Neuronal stem cell (in vitro differentiated cells): ENCODE measurements around the gene TRIM67.
"Not testable (repeated sequence)": the region's sequence is repeated elsewhere in the genome, so short reads cannot be mapped to it uniquely, and the experiment has no call there.

Experiments used
- DNase-seq: peaks from one replicate; pipeline ENCODE4 v3.0.0-alpha.2; 2013; ENCODE audit warnings: low spot score
- H2AFZ ChIP-seq: one replicate; pipeline ENCODE4 v1.6.1; 2013; ENCODE audit warnings: mild to moderate bottlenecking, low read length, inconsistent platforms
- H2AK5ac ChIP-seq: 2 replicates; pipeline ENCODE4 v1.6.1; 2013; ENCODE audit warnings: low read depth, mild to moderate bottlenecking, inconsistent platforms, low read length, moderate library complexity, mixed read lengths
- H2BK120ac ChIP-seq: 2 replicates; pipeline ENCODE4 v1.6.1; 2013; ENCODE audit warnings: low read depth, mild to moderate bottlenecking, inconsistent platforms, low read length, moderate library complexity, mixed read lengths
- H2BK12ac ChIP-seq: one replicate; pipeline ENCODE4 v1.6.1; 2013; ENCODE audit warnings: low read length, inconsistent platforms
- H2BK15ac ChIP-seq: 2 replicates; pipeline ENCODE4 v1.6.1; 2013; ENCODE audit warnings: mild to moderate bottlenecking, low read length, inconsistent platforms, mixed read lengths
- H2BK5ac ChIP-seq: one replicate; pipeline ENCODE4 v1.6.1; 2013; ENCODE audit warnings: inconsistent platforms, mild to moderate bottlenecking, low read length, moderate library complexity
- H3K14ac ChIP-seq: one replicate; pipeline ENCODE4 v1.6.1; 2013; ENCODE audit warnings: low read length, inconsistent platforms
- H3K18ac ChIP-seq: 2 replicates; pipeline ENCODE4 v1.6.1; 2013; ENCODE audit warnings: low read length, inconsistent platforms
- H3K23ac ChIP-seq: 2 replicates; pipeline ENCODE4 v1.6.1; 2013; ENCODE audit warnings: low read depth, mild to moderate bottlenecking, mixed read lengths, low read length, inconsistent platforms; ENCODE audit not compliant: poor library complexity
- H3K27ac ChIP-seq: replicated peaks from 3 replicates; pipeline ENCODE4 v1.5.1; 2013; ENCODE audit warnings: low read length, inconsistent platforms
- H3K27me3 ChIP-seq, 3 experiments: 2 replicates each; pipeline ENCODE4 v1.6.1; 2013; ENCODE audit warnings: low read length in 3 of 3, mild to moderate bottlenecking in 2 of 3, inconsistent platforms in 1 of 3, low read depth in 1 of 3, mixed read lengths in 1 of 3, moderate library complexity in 1 of 3; ENCODE audit not compliant: control insufficient read depth in 3 of 3, insufficient read depth in 3 of 3
- H3K36me3 ChIP-seq, 2 donors: replicated peaks in 1 of 2; 2 replicates each; pipeline ENCODE4 v1.6.1; 2013; ENCODE audit warnings: low read length in 2 of 2; ENCODE audit not compliant: control insufficient read depth in 2 of 2, insufficient read depth in 2 of 2
- H3K4ac ChIP-seq: 2 replicates; pipeline ENCODE4 v1.6.1; 2013; ENCODE audit warnings: inconsistent platforms, mild to moderate bottlenecking, low read length, moderate library complexity
- H3K4me1 ChIP-seq, 2 donors: 1 replicate in 1 of 2; 2 replicates in 1 of 2; pipeline ENCODE4 v1.6.1; 2013; ENCODE audit warnings: low read length in 2 of 2, low read depth in 1 of 2; ENCODE audit not compliant: control insufficient read depth in 2 of 2, insufficient read depth in 1 of 2
- H3K4me2 ChIP-seq: one replicate; pipeline ENCODE4 v1.6.1; 2013; ENCODE audit warnings: mild to moderate bottlenecking, low read length, inconsistent platforms; ENCODE audit not compliant: insufficient read depth, poor library complexity, severe bottlenecking
- H3K4me3 ChIP-seq, 2 donors: 2 replicates each; pipeline ENCODE4 v1.5.1; 2013; ENCODE audit warnings: low read length in 2 of 2, mild to moderate bottlenecking in 2 of 2, inconsistent platforms in 1 of 2, moderate library complexity in 1 of 2
- H3K79me1 ChIP-seq: one replicate; pipeline ENCODE4 v1.6.1; 2013; ENCODE audit warnings: low read depth, mild to moderate bottlenecking, inconsistent platforms, low read length, moderate library complexity
- H3K9ac ChIP-seq: one replicate; pipeline ENCODE4 v1.6.1; 2013; ENCODE audit warnings: mild to moderate bottlenecking, low read depth, low read length, inconsistent platforms; ENCODE audit not compliant: poor library complexity
- H3K9me3 ChIP-seq, 2 donors: replicated peaks in 1 of 2; 2 replicates each; pipeline versions ENCODE3 to v1.6.1; 2013; ENCODE audit warnings: low read length in 2 of 2, mild to moderate bottlenecking in 2 of 2, inconsistent platforms in 1 of 2, low read depth in 1 of 2, mixed read lengths in 1 of 2, moderate library complexity in 1 of 2; ENCODE audit not compliant: control insufficient read depth in 2 of 2, insufficient read depth in 1 of 2
- H4K8ac ChIP-seq: one replicate; pipeline ENCODE4 v1.6.1; 2013; ENCODE audit warnings: low read depth, mild to moderate bottlenecking, inconsistent platforms, low read length, moderate library complexity
- H4K91ac ChIP-seq: one replicate; pipeline ENCODE4 v1.6.1; 2013; ENCODE audit warnings: low read length, low read depth, mild to moderate bottlenecking, inconsistent platforms; ENCODE audit not compliant: poor library complexity
- WGBS, 2 donors: extraction: QIAGEN DNeasy Blood & Tissue Kit; methylation state at CpG; one replicate each; pipeline ENCODE4 v1.1.7; 2013; ENCODE audit warnings: missing lambda C conversion rate in 2 of 2, mixed read lengths in 1 of 2; ENCODE audit not compliant: insufficient read length in 2 of 2, insufficient replicate concordance in 1 of 2; ENCODE audit errors: extremely low coverage in 2 of 2; 5-methylcytosine and 5-hydroxymethylcytosine counted together

Gene TRIM67

GRCh38 chr1:231122143-231122542 is 39.7 kb upstream of the TRIM67 start:
- Histone ChIP-seq H3K4me2 (no peak overlapping the region), H3K18ac (no peak overlapping the region), H3K23ac (no peak overlapping the region), H3K9ac (no peak overlapping the region), H3K14ac (no peak overlapping the region), H4K91ac (no peak overlapping the region), H2AK5ac (no peak overlapping the region), H3K9me3 (peaks cover 0 to 2% of the 10 kb centered on the region in 2 donors), H3K27me3 (peaks cover 0 to 6% (median 0%) of the 10 kb centered on the region in 3 experiments), H3K27ac (no peak overlapping the region), H2BK15ac (no peak overlapping the region), H2BK5ac (no peak overlapping the region), H3K4ac (no peak overlapping the region), H3K36me3 (no peaks in the 10 kb centered on the region), H3K79me1 (no peaks in the 10 kb centered on the region), H4K8ac (no peak overlapping the region), H2AFZ (no peak overlapping the region), H3K4me3 (no peak overlapping the region), H2BK120ac (no peak overlapping the region), H3K4me1 (peaks cover 0 to 6% of the 10 kb centered on the region in 2 donors), H2BK12ac (no peak overlapping the region)
- no CpG with 5 or more reads among the region's 2 CpGs for WGBS, 2 donors
- no peak for DNase-seq

DNA sequence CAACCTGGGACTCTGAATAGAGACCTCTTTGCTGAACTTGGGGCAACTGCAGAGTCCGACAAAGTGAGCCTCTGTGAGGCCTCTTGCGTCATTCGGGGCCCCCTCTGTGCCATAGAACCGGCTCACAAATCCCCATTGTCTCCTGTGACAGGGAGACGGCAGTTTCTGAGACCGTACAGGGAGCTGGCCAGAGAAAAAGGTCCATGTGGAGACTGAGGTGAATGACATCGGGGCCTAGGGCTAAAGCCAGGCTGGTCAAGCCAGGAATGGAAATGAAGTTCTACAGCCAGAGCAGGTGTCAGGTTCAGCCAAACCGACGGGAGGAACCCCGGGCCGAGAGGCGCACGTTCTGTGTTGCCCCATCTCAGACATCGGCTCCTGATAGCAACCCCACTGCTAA is 37.1 kb upstream of the TRIM67 start:
- no peak overlapping the region for H3K4me2 ChIP-seq
- no peak overlapping the region for H4K91ac ChIP-seq
- no peak overlapping the region for H2BK12ac ChIP-seq
- peak overlapping the region; percentile 28 for H2AFZ ChIP-seq
- H3K9ac ChIP-seq = no peak overlapping the region
- no peak overlapping the region for H3K27ac ChIP-seq
- peak overlapping the region; percentile 59 for H3K18ac ChIP-seq
- no peak overlapping the region for H3K14ac ChIP-seq
- no peaks in the 10 kb centered on the region for H3K79me1 ChIP-seq
- H3K4me1 ChIP-seq = peaks cover 0 to 6% of the 10 kb centered on the region in 2 donors
- H2BK120ac ChIP-seq = no peak overlapping the region
- H2BK5ac ChIP-seq = no peak overlapping the region
- H3K9me3 ChIP-seq = peaks cover 0 to 2% of the 10 kb centered on the region in 2 donors
- no peaks in the 10 kb centered on the region for H3K36me3 ChIP-seq
- H3K23ac ChIP-seq = no peak overlapping the region
- H2AK5ac ChIP-seq = no peak overlapping the region
- H3K4me3 ChIP-seq = no peak overlapping the region
- no peak overlapping the region for H4K8ac ChIP-seq
- no CpG with 5 or more reads among the region's 14 CpGs for WGBS, 2 donors
- no peak overlapping the region for H2BK15ac ChIP-seq
- no peak for DNase-seq
- peaks cover 0 to 6% (median 0%) of the 10 kb centered on the region in 3 experiments for H3K27me3 ChIP-seq
- no peak overlapping the region for H3K4ac ChIP-seq

GRCh38 chr1:231125972-231126580 is 35.8 kb upstream of the TRIM67 start:
- Histone ChIP-seq H3K9ac (no peak overlapping the region), H3K79me1 (no peaks in the 10 kb centered on the region), H2AK5ac (no peak overlapping the region), H3K14ac (no peak overlapping the region), H3K18ac (no peak overlapping the region), H4K8ac (no peak overlapping the region), H3K27me3 (peaks cover 0 to 6% (median 0%) of the 10 kb centered on the region in 3 experiments), H3K23ac (no peak overlapping the region), H3K36me3 (no peaks in the 10 kb centered on the region), H2AFZ (no peak overlapping the region), H3K9me3 (peaks cover 0 to 2% of the 10 kb centered on the region in 2 donors), H2BK12ac (no peak overlapping the region), H3K4me1 (peaks cover 0 to 6% of the 10 kb centered on the region in 2 donors), H3K27ac (no peak overlapping the region), H2BK120ac (no peak overlapping the region), H3K4me3 (no peak overlapping the region), H3K4me2 (no peak overlapping the region), H2BK15ac (no peak overlapping the region), H3K4ac (no peak overlapping the region), H4K91ac (no peak overlapping the region), H2BK5ac (no peak overlapping the region)
- no CpG with 5 or more reads among the region's 9 CpGs for WGBS, 2 donors
- no peak for DNase-seq

GRCh38 chr1:231127106-231127505 is 34.8 kb upstream of the TRIM67 start:
- not testable (repeated sequence) for H2AFZ ChIP-seq, H3K9me3 ChIP-seq, H3K79me1 ChIP-seq, H3K4me1 ChIP-seq, H4K91ac ChIP-seq, H2BK5ac ChIP-seq, H3K23ac ChIP-seq, H3K4ac ChIP-seq, H3K27ac ChIP-seq, H3K9ac ChIP-seq, H2BK15ac ChIP-seq, H3K4me3 ChIP-seq, H3K14ac ChIP-seq, H3K18ac ChIP-seq, H3K36me3 ChIP-seq, H3K4me2 ChIP-seq, H2BK12ac ChIP-seq, H4K8ac ChIP-seq, H2BK120ac ChIP-seq, DNase-seq, H3K27me3 ChIP-seq, H2AK5ac ChIP-seq
- no CpG with 5 or more reads among the region's 6 CpGs for WGBS, 2 donors
